NB4 (cell line): Measurements from ENCODE around the gene KRTAP10-4.

ENCODE experiments used
- DNase-seq: peaks from one replicate; pipeline ENCODE4 v3.0.0; 2010; ENCODE audit warnings: low read depth
- H3K4me3 ChIP-seq: one replicate; pipeline ENCODE4 v1.5.1; 2011; ENCODE audit warnings: mild to moderate bottlenecking, low read depth, low read length, moderate library complexity
- MAX ChIP-seq: IDR thresholded peaks from 2 replicates; pipeline ENCODE4 v1.6.1; 2011; ENCODE audit warnings: low read depth, low read length
- MYC ChIP-seq: IDR thresholded peaks from 2 replicates; pipeline ENCODE4 v1.6.1; 2011; ENCODE audit warnings: low read depth, low read length
- POLR2A ChIP-seq: IDR thresholded peaks from 2 replicates; pipeline ENCODE4 v1.6.1; 2011; ENCODE audit warnings: mild to moderate bottlenecking; ENCODE audit not compliant: insufficient read length; ENCODE audit errors: extremely low read depth
- TF ChIP-seq, protein P1 (sequence below): IDR thresholded peaks from one replicate; pipeline ENCODE4 v1.5.1; 2012; ENCODE audit warnings: low read depth, low read length

KRTAP10-4 gene

GRCh38 chr21:44571844-44572782 lies 1.4 kb upstream of the KRTAP10-4 start:
- no peak for DNase-seq
- TF ChIP-seq MAX (no peak), MYC (no peak), POLR2A (no peak)
- TF ChIP-seq, protein P1, sequence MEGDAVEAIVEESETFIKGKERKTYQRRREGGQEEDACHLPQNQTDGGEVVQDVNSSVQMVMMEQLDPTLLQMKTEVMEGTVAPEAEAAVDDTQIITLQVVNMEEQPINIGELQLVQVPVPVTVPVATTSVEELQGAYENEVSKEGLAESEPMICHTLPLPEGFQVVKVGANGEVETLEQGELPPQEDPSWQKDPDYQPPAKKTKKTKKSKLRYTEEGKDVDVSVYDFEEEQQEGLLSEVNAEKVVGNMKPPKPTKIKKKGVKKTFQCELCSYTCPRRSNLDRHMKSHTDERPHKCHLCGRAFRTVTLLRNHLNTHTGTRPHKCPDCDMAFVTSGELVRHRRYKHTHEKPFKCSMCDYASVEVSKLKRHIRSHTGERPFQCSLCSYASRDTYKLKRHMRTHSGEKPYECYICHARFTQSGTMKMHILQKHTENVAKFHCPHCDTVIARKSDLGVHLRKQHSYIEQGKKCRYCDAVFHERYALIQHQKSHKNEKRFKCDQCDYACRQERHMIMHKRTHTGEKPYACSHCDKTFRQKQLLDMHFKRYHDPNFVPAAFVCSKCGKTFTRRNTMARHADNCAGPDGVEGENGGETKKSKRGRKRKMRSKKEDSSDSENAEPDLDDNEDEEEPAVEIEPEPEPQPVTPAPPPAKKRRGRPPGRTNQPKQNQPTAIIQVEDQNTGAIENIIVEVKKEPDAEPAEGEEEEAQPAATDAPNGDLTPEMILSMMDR = no peak
- no peak overlapping the region for H3K4me3 ChIP-seq

DNA sequence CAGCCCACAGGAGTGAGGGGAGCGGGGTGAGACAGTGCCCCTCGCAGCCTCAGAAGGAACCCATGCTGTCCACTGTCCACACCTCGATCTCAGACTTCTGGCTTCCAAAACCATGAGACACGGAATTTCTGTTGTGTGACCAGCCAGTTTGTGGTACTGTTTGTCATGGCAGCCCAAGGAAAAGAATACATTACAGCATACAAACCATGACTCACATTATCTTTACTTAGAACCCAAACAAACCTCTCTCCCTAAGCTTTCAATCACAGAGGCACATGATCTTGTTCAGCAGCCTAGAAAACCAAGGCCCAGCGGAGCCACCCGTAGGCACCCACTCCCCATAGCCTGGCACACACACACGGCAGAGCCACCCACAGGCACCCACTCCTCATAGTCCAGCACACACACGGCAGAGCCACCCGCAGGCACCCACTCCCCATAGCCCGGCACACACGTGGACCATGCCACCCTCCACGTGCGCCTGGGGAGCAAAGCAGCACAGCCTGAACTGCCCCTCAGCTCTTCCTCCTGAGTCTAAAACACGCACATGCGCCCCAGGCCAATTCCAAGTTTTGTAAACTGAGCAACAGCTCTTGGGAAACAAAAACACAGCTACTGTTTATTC lies 458 bp upstream of the KRTAP10-4 start:
- DNase-seq = no peak
- no peak overlapping the region for H3K4me3 ChIP-seq
- TF ChIP-seq POLR2A (no peak), MYC (no peak), MAX (no peak)
- TF ChIP-seq, protein P1 = no peak

DNA sequence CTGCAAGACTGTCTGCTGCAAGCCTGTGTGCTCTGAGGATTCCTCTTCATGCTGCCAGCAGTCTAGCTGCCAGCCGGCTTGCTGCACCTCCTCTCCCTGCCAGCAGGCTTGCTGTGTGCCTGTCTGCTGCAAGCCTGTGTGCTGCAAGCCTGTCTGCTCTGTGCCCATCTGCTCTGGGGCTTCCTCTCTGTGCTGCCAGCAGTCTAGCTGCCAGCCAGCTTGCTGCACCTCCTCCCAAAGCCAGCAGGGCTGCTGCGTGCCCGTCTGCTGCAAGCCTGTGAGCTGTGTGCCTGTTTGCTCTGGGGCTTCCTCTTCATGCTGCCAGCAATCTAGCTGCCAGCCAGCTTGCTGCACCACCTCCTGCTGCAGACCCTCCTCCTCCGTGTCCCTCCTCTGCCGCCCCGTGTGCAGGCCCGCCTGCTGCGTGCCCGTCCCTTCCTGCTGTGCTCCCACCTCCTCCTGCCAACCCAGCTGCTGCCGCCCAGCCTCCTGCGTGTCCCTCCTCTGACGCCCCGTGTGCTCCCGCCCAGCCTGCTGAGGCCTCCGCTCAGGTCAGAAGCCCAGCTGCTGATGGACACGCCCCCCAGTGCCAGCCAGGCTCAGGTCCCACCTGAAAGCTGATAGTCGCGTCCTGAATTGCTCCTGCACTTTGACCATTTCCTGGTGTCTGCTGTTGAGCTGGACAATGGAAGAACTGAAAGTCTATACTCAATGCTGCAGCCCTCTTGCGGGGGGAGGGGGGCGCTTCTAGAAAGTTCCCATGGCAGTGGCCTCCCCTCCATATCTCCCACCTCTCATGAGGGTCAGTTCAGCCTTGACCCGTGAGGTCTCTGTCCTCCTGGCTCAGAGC lies 1.2 kb downstream of the KRTAP10-4 start:
- H3K4me3 ChIP-seq = no peak overlapping the region
- no peak for DNase-seq
- TF ChIP-seq, protein P1 = no peak

GRCh38 chr21:44575307-44576024 lies 1.9 kb downstream of the KRTAP10-4 start:
- H3K4me3 ChIP-seq = no peak overlapping the region
- no peak for DNase-seq
- TF ChIP-seq, protein P1 = no peak
- TF ChIP-seq MAX (no peak), MYC (no peak), POLR2A (no peak)

DNA sequence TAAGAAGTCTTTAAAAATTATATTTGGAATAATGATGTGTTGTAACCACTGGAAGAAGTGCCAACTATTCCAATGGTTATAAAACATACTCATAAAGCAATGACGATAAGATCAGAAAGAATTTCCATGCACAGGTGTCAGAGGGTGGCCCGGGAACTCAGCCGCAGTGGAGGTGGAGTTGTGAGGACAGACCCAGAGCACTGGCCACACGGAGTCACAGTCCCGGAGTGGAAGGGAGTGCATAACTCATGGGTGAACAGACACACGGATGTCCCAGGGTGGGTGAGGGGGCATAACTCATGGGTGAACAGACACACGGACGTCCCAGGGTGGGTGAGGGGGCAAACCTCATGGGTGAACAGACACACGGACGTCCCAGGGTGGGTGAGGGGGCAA lies 2.5 kb downstream of the KRTAP10-4 start:
- DNase-seq = no peak
- no peak for TF ChIP-seq POLR2A
- TF ChIP-seq MAX = no peak
- TF ChIP-seq, protein P1 = no peak
- no peak for TF ChIP-seq MYC
- no peak overlapping the region for H3K4me3 ChIP-seq
